Activated CD4-positive, CD25-positive, alpha-beta regulatory T cell (primary cell): ENCODE measurements around the gene CA11.
"Not testable (repeated sequence)": the region's sequence is repeated elsewhere in the genome, so short reads cannot be mapped to it uniquely, and the experiment has no call there.

Experiments used
- DNase-seq, 4 experiments: peaks; one replicate each; lab custom pipeline; 2025; lab: John Stamatoyannopoulos, UW

CA11 gene

GRCh38 chr19:48641850-48642249 lies 4.1 kb downstream of the CA11 start:
- no peak for DNase-seq

GRCh38 chr19:48639483-48640375 lies 6.3 kb downstream of the CA11 start:
- DNase-seq: no peak

GRCh38 chr19:48638831-48639381 lies 7.1 kb downstream of the CA11 start:
- DNase-seq: no peak

- DNase-seq: peak; percentile 58 to 73 (median 64)
Measured at GRCh38 chr19:48637948-48638830, 7.8 kb downstream of the CA11 start.

- peak; percentile 95 to 99 (median 98) for DNase-seq
Measured at GRCh38 chr19:48637449-48637947, 8.5 kb downstream of the CA11 start.

- peak in 1 of 4 experiments; percentile 46 for DNase-seq
Measured at GRCh38 chr19:48636859-48637448, 9.0 kb downstream of the CA11 start, which contains the start of gene DBP. TSS of gene DBP (minus strand) at chr19:48637379. CDS start at chr19:48636994, 385 bp downstream.

- no peak for DNase-seq
Measured at GRCh38 chr19:48635966-48636858, 9.8 kb downstream of the CA11 start.

- peak; percentile 68 to 73 (median 70) for DNase-seq
Measured at GRCh38 chr19:48635263-48635965, 10.6 kb downstream of the CA11 start.

GRCh38 chr19:48634424-48635262 lies 11.3 kb downstream of the CA11 start:
- peak; percentile 81 to 85 (median 84) for DNase-seq

GRCh38 chr19:48634036-48634342 lies 12.0 kb downstream of the CA11 start:
- DNase-seq: no peak

- DNase-seq: no peak
Measured at GRCh38 chr19:48633148-48634035, 12.6 kb downstream of the CA11 start.

- no peak for DNase-seq
Measured at GRCh38 chr19:48632692-48633147, 13.3 kb downstream of the CA11 start.

GRCh38 chr19:48632286-48632685 lies 13.7 kb downstream of the CA11 start:
- DNase-seq: not testable (repeated sequence)

GRCh38 chr19:48631225-48631624 lies 14.8 kb downstream of the CA11 start:
- no peak for DNase-seq

GRCh38 chr19:48630296-48631063 lies 15.5 kb downstream of the CA11 start:
- DNase-seq: no peak

GRCh38 chr19:48629599-48630295 lies 16.2 kb downstream of the CA11 start:
- DNase-seq: no peak

- no peak for DNase-seq
Measured at GRCh38 chr19:48629297-48629598, 16.7 kb downstream of the CA11 start.
